T-helper 1 cell treated with Interleukin-12 subunit alpha and Interleukin-12 subunit beta and Interleukin-4 antibody, amounts not matched to agents 30 ng/mL and 1 ng/mL, for 36 hours (primary cell): ENCODE data around the gene LRRC49. TPM values are rescaled to one million over a fixed set of nuclear protein-coding genes. Genes with fewer than 3 reads are reported as not detected.

Source experiments
- intact Hi-C: fragments of 100-400 bp; cut with micrococcal nuclease; formaldehyde crosslinking; loops from one replicate; pipeline ENCODE4 v1.15.1; 2024
- total RNA-seq: library from RNA; stranded (reverse); gene quantifications from 2 replicates; pipeline ENCODE4 v1.2.3, GENCODE V29; 2022

Gene LRRC49
- total RNA-seq, 1 donor from 2014 or later = not detected

- intact Hi-C loops = no loop called here
Observed at GRCh38 chr15:71088155-71088554, 195.5 kb downstream of the LRRC49 start.

GRCh38 chr15:71088683-71089082, 196.1 kb downstream of the LRRC49 start:
- intact Hi-C loops = no loop called here

DNA sequence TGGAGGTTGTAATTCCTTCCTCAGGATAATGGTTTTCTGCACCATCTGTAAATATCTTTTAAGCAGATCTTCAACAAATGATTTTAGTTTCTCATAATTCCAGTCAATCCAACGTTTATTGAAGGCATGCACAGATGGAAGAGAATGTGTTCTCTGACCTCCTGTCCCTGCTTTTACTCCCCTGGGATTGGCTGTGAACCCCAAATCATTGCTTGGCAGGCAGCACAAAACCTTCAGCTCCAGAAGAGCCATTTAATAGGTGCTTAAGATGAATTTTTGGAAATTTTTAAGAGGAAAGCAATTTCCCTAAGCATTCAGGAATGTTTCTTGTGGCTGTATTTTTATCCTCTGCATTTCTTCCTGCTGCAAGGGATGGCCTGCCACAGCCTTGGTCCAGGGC, 197.2 kb downstream of the LRRC49 start:
- intact Hi-C loops = no loop called here

- intact Hi-C loops = no loop called here
Observed at GRCh38 chr15:71091601-71092000, 199.0 kb downstream of the LRRC49 start.

GRCh38 chr15:71092056-71092600, 199.5 kb downstream of the LRRC49 start:
- intact Hi-C loops = no loop called here

DNA sequence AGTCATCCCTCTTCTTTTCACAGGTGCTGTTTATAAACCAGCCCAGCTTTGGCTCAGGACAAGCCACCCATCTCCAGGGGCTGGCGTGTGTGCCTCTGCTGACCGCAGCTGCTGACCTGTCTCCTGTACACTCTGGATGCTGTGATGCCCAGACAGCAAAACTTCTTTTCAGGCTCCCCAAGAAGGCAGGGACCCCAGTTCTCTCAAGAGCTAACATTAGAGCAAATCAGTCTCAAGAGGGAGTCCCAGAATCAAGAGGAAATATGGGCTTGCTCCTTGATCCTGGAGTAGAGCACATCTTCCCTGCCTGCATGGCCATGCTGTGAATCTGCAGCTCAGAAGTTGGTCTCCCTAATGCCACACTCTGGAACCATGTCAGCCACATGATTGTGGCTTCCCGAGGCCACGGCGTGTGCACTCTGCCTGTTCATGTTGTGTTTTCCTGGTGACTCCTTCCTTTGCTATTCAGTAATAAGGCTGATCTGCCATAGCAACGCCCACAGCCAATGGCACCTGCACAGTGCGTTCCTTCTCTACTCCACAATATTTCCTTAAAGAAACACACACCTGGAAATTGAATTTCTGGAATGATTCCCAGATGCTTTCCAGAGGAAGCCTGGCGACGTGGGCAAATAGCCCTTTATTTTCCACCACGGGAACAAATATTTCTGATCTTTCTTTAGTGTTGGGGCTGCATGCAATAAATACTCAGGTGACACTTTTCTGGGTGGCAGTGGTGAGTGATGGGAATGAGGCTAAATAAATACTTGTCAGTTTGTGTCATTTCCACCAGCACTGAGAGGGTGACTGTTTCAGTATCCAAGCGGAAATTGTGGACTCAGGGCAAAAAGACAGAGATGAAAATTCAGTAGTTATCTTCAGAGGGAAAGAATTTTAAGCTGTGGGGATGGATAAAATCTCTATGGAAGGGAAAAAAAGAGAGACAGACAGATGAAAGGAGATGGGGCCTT, 200.7 kb downstream of the LRRC49 start:
- intact Hi-C loops = no loop called here

GRCh38 chr15:71094137-71094536, 201.5 kb downstream of the LRRC49 start:
- intact Hi-C loops = no loop called here

DNA sequence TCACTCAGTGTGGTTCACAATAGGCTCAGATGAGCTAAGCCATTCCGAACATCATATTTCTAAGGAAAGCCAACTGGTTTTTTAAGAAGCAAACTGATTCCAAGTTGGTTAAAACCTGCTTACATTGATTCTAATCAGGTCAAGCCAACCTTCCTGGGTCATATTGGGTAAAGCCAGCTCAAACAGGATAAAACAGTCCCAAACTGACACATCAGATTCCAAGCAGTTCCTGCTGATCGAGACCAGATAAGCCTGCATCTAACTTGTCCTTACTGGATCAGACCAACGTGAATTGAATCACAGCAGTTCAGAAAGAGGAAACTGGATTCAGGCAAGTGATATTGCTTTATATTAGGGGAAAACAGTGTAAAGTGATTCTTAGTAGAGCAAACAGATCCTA, 204.1 kb downstream of the LRRC49 start:
- intact Hi-C loops = no loop called here

- intact Hi-C loops = no loop called here
Observed at GRCh38 chr15:71097890-71098289, 205.3 kb downstream of the LRRC49 start.

- intact Hi-C loops = no loop called here
Observed at GRCh38 chr15:71098920-71099319, 206.3 kb downstream of the LRRC49 start.

Other genes starting within 250 kb of the LRRC49 start
- gene UACA, start 129.3 kb upstream of the LRRC49 start, total RNA-seq = 0.66 and 0.80 TPM in 2 replicates
- gene LARP6, start 38.7 kb upstream of the LRRC49 start, total RNA-seq = not detected in 2 replicates
- gene THAP10, start 393 bp upstream of the LRRC49 start, total RNA-seq = not detected in 2 replicates
- gene THSD4, start 222.6 kb downstream of the LRRC49 start, total RNA-seq = not detected in 2 replicates